DND-41 (cell line): ENCODE results near the gene RHOV.

Experiments
- ATAC-seq: fragments of 200-7000 bp; cut with Tn5 transposase; 3 replicates; pipeline ENCODE4 v1.9.1; 2021; ENCODE audit warnings: low read depth; ENCODE audit not compliant: insufficient read depth
- DNase-seq: peaks from one replicate; pipeline ENCODE4 v3.0.0-alpha.2; 2020
- H2AFZ ChIP-seq: 2 replicates; pipeline ENCODE4 v1.6.0; 2012; ENCODE audit warnings: low read depth, low read length
- H3K27ac ChIP-seq: 2 replicates; pipeline ENCODE4 v1.5.1; 2012; ENCODE audit warnings: low read length, inconsistent platforms
- H3K27me3 ChIP-seq: fragments of 200-600 bp; sonication (generic); 2 replicates; pipeline ENCODE4 v1.6.0; 2012; ENCODE audit warnings: low read length, mild to moderate bottlenecking, inconsistent platforms; ENCODE audit not compliant: insufficient read depth, poor library complexity
- H3K36me3 ChIP-seq: 2 replicates; pipeline ENCODE4 v1.5.1; 2012; ENCODE audit warnings: low read length, inconsistent platforms; ENCODE audit not compliant: insufficient read depth
- H3K4me1 ChIP-seq: 2 replicates; pipeline ENCODE4 v1.5.1; 2012; ENCODE audit warnings: mild to moderate bottlenecking, low read length; ENCODE audit not compliant: insufficient read depth
- H3K4me2 ChIP-seq: 2 replicates; pipeline ENCODE4 v1.6.0; 2012; ENCODE audit warnings: mild to moderate bottlenecking, moderate library complexity, low read length, inconsistent platforms; ENCODE audit not compliant: insufficient read depth
- H3K4me3 ChIP-seq, 2 experiments: fragments of 200-600 bp in 1 of 2; shearing (Covaris generic) in 1 of 2; 2 replicates each; pipeline ENCODE4 v1.5.1; 2012 to 2016; ENCODE audit warnings: inconsistent platforms in 2 of 2, low read length in 2 of 2, mild to moderate bottlenecking in 2 of 2, low read depth in 1 of 2, moderate library complexity in 1 of 2
- H3K79me2 ChIP-seq: 2 replicates; pipeline ENCODE4 v1.6.0; 2012; ENCODE audit warnings: low read length, inconsistent platforms; ENCODE audit not compliant: insufficient read depth
- H3K9ac ChIP-seq: 2 replicates; pipeline ENCODE4 v1.6.0; 2012; ENCODE audit warnings: low read depth, mild to moderate bottlenecking, inconsistent platforms, low read length, moderate library complexity
- H3K9me3 ChIP-seq: 2 replicates; pipeline ENCODE4 v1.5.1; 2012; ENCODE audit warnings: low read length, moderate library complexity, mild to moderate bottlenecking, inconsistent platforms; ENCODE audit not compliant: insufficient read depth, severe bottlenecking
- H4K20me1 ChIP-seq: 2 replicates; pipeline ENCODE4 v1.6.0; 2012; ENCODE audit warnings: low read length; ENCODE audit not compliant: insufficient read depth
- EZH2 ChIP-seq: IDR thresholded peaks from 3 replicates; pipeline ENCODE4 v1.6.1; 2012; ENCODE audit warnings: borderline replicate concordance, low read depth, mild to moderate bottlenecking, moderate library complexity, low read length, inconsistent platforms; ENCODE audit not compliant: severe bottlenecking
- TF ChIP-seq, protein P1 (sequence below): IDR thresholded peaks from 2 replicates; pipeline ENCODE4 v1.5.1; 2012; ENCODE audit warnings: borderline replicate concordance, low read length, moderate library complexity, mild to moderate bottlenecking; ENCODE audit not compliant: poor library complexity, severe bottlenecking; ENCODE audit errors: extremely low read depth

RHOV gene

DNA sequence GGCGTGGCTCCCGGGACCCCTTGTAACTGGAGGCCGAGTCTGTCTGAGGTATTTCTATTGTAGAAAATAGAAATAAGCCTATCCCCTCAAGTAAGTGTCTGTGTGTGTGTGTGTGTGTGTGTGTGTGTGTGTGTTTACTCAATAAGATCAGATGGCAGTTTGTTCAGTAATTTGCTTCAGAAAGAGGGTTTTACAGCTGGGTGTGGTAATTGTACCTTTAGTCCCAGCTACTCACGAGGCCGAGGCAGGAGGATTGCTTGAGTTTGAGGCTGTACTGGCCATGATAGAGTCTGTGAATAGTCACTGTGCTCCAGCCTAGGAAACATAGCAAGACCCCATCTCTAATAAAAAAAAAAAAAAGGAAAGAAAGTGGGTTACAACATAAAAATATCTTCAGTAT lies 21.5 kb downstream of the RHOV start:
- no peaks in the 10 kb centered on the region for H3K9me3 ChIP-seq
- no peak overlapping the region for H2AFZ ChIP-seq
- no peak overlapping the region for H3K9ac ChIP-seq
- no peak overlapping the region for H3K4me3 ChIP-seq
- ATAC-seq (no peak), DNase-seq (no peak)
- no peaks in the 10 kb centered on the region for H3K27me3 ChIP-seq
- no peak overlapping the region for H3K27ac ChIP-seq
- TF ChIP-seq, protein P1, sequence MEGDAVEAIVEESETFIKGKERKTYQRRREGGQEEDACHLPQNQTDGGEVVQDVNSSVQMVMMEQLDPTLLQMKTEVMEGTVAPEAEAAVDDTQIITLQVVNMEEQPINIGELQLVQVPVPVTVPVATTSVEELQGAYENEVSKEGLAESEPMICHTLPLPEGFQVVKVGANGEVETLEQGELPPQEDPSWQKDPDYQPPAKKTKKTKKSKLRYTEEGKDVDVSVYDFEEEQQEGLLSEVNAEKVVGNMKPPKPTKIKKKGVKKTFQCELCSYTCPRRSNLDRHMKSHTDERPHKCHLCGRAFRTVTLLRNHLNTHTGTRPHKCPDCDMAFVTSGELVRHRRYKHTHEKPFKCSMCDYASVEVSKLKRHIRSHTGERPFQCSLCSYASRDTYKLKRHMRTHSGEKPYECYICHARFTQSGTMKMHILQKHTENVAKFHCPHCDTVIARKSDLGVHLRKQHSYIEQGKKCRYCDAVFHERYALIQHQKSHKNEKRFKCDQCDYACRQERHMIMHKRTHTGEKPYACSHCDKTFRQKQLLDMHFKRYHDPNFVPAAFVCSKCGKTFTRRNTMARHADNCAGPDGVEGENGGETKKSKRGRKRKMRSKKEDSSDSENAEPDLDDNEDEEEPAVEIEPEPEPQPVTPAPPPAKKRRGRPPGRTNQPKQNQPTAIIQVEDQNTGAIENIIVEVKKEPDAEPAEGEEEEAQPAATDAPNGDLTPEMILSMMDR, result no peak
- no peak for TF ChIP-seq EZH2
- H3K36me3 ChIP-seq, result no peaks in the 10 kb centered on the region
- H3K79me2 ChIP-seq, result no peaks in the 10 kb centered on the region
- peaks cover 7% of the 10 kb centered on the region for H3K4me1 ChIP-seq
- H3K4me2 ChIP-seq, result no peak overlapping the region
- no peaks in the 10 kb centered on the region for H4K20me1 ChIP-seq

DNA sequence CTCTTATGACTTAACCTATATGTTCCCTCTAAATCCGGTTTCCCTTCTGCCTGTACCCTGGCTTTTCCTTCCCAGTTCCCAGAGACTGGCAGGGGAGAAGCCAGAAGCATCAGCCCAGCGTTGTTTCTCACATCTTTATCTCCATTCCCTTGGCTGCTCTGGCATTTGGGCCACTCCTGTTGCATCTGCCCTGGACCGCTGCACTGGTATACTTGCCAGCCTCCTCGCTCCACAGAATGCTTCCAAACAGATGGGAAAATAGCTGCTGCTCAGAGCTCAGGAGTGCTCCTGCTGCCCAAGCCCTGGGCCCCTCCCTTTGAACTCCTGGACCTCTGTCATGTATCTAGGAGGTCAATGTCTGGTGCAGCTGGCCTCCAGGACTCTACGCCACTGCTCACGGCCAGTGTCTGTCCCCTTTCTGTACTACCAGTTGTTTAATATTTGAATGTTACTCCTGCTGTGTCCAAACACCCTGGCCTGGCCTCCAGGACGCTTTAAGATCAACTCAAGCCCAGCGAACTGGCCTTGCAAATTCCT lies 23.4 kb downstream of the RHOV start:
- no peak overlapping the region for H3K4me3 ChIP-seq
- no peak for TF ChIP-seq EZH2
- TF ChIP-seq, protein P1, result no peak
- H2AFZ ChIP-seq, result no peak overlapping the region
- H3K9me3 ChIP-seq, result no peaks in the 10 kb centered on the region
- H3K27me3 ChIP-seq, result no peaks in the 10 kb centered on the region
- ATAC-seq, result no peak
- no peak overlapping the region for H3K9ac ChIP-seq
- no peaks in the 10 kb centered on the region for H3K79me2 ChIP-seq
- H4K20me1 ChIP-seq, result no peaks in the 10 kb centered on the region
- no peaks in the 10 kb centered on the region for H3K36me3 ChIP-seq
- no peak overlapping the region for H3K27ac ChIP-seq
- H3K4me1 ChIP-seq, result peaks cover 10% of the 10 kb centered on the region
- DNase-seq, result no peak
- H3K4me2 ChIP-seq, result no peak overlapping the region

DNA sequence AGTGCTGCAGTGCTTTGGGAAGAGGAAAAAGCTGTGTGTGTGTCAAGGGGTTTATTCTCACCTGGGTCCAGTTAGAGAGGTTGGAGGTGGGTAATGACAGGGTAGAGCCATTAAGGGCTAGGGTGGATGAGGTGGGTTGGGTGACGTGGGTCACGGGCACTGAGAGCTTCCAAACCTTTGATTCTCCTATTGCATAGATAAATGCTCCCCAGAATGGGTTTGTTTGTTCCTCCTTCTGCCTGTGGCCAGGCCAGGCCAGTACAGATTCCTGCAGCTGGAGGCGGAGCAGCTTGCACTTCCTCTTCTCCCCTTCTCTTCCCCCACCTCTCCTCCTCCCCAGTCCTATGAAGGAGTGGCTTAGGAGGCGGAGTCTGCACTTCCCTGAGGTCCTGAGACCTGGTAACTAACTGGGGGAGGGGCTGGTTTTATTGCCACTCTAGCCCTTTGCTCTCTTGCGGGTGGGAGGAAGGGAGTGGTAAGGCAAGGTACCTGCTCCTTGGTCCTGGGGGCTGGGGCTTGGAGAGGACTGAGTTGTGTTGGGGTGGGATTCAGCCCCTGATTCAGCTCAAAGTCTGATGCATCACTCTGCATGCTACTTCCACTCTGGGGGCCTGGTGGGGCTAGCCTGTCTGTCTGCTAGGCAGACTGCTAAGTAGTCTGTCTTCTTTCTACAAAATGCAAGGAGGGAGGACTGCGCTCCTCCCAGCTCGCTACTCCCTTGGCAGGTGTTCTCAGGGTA lies 26.6 kb downstream of the RHOV start:
- no peak overlapping the region for H3K27ac ChIP-seq
- H3K4me3 ChIP-seq, result no peak overlapping the region

More for the DNA sequence above, 26.6 kb downstream of the RHOV start:
- Histone ChIP-seq H3K4me1 (peaks cover 10% of the 10 kb centered on the region), H4K20me1 (no peaks in the 10 kb centered on the region), H3K27me3 (no peaks in the 10 kb centered on the region), H3K9ac (no peak overlapping the region), H2AFZ (peak overlapping the region; percentile 43), H3K4me2 (no peak overlapping the region), H3K79me2 (no peaks in the 10 kb centered on the region), H3K9me3 (no peaks in the 10 kb centered on the region), H3K36me3 (no peaks in the 10 kb centered on the region)
- TF ChIP-seq, protein P1, result no peak
- TF ChIP-seq EZH2, result no peak
- ATAC-seq (peak; percentile 92), DNase-seq (peak; percentile 59)
